ENCODE results near the gene LRPAP1. TPM values are rescaled to one million over a fixed set of nuclear protein-coding genes. Genes with fewer than 3 reads are reported as not detected.

Gene LRPAP1
- total and polyA plus RNA-seq, 2 donors (not counting 3 experiments of a cell fraction or from before 2014, with no cell fraction given) = 90.1 to 170 TPM

- Histone ChIP-seq H3K4me2 (ENCODE audit: insufficient read depth, low read length) (no peak overlapping the region), H4K20me1 (replicated peaks; ENCODE audit: control insufficient read depth, extremely low read depth, insufficient read depth, low read length) (no peaks in the 10 kb centered on the region), H3K36me3 (ENCODE audit: control insufficient read depth in 2 of 2, extremely low read depth in 1 of 2, insufficient read depth in 2 of 2, low read length in 2 of 2) (no peaks in the 10 kb centered on the region), H3K27ac (ENCODE audit: insufficient read depth, low read depth, low read length) (no peak overlapping the region), H3K4me1 (ENCODE audit: control insufficient read depth, extremely low read depth, insufficient read depth, low read length) (no peaks in the 10 kb centered on the region), H3K4me3 (replicated peaks in 1 of 3; ENCODE audit: insufficient read depth in 1 of 3, low read depth in 1 of 3, low read length in 3 of 3) (no peak overlapping the region), H3K79me2 (ENCODE audit: control insufficient read depth, insufficient read depth, low read length) (no peaks in the 10 kb centered on the region), H3K9ac (replicated peaks; ENCODE audit: extremely low read depth, insufficient read depth, low read length) (no peak overlapping the region), H3K9me1 (replicated peaks; ENCODE audit: control insufficient read depth, extremely low read depth, insufficient read depth, low read length) (no peaks in the 10 kb centered on the region), H3K9me3 (replicated peaks; ENCODE audit: control insufficient read depth, insufficient read depth, low read length) (no peaks in the 10 kb centered on the region), H3K27me3 (ENCODE audit: control insufficient read depth in 2 of 2, insufficient read depth in 2 of 2, low read length in 2 of 2) (no peaks in the 10 kb centered on the region), H2AFZ (ENCODE audit: low read depth, low read length) (no peak overlapping the region)
- no TSS peak for BruUV-seq (replicated peaks)
- FAIRE-seq (no peak), DNase-seq (ENCODE audit: low read depth, low spot score) (no peak)
- ChIA-PET POLR2A (no interaction called here), CTCF (no interaction called here)
- dilution Hi-C loops (cut with MboI; ENCODE audit: extremely low pct_ligation_motif_present, low sequenced_read_pairs) (no loop called here), intact Hi-C loops (cut with micrococcal nuclease) (no loop called here)
- TF ChIP-seq EZH2 (IDR thresholded peaks at IDR 0.05; ENCODE audit: borderline replicate concordance, low read depth, low read length, severe bottlenecking) (no peak), JUN (IDR thresholded peaks at IDR 0.05; ENCODE audit: borderline replicate concordance, insufficient read depth, insufficient read length, low read depth) (no peak), MYC (IDR thresholded peaks at IDR 0.05; ENCODE audit: low read depth, low read length) (no peak), FOS (IDR thresholded peaks at IDR 0.05; ENCODE audit: borderline replicate concordance, insufficient read depth, low read length) (no peak), CTCF (IDR thresholded peaks at IDR 0.05; ENCODE audit: extremely low read depth in 1 of 2, insufficient read depth in 1 of 2, low read depth in 1 of 2, low read length in 2 of 2) (no peak), POLR2A (IDR thresholded peaks at IDR 0.05; ENCODE audit: low read depth, low read length) (no peak), POLR2AphosphoS5 (IDR thresholded peaks at IDR 0.05; ENCODE audit: insufficient read depth, low read depth, low read length) (no peak), GATA2 (IDR thresholded peaks at IDR 0.05; ENCODE audit: insufficient read depth, insufficient read length, low read depth, low read length) (no peak), MAX (IDR thresholded peaks at IDR 0.05; ENCODE audit: insufficient read depth, insufficient read length) (no peak)
Measured at GRCh38 chr4:3497523-3498389, 34.5 kb downstream of the LRPAP1 start.
